ENCODE data around the gene RBM8A.

DNA sequence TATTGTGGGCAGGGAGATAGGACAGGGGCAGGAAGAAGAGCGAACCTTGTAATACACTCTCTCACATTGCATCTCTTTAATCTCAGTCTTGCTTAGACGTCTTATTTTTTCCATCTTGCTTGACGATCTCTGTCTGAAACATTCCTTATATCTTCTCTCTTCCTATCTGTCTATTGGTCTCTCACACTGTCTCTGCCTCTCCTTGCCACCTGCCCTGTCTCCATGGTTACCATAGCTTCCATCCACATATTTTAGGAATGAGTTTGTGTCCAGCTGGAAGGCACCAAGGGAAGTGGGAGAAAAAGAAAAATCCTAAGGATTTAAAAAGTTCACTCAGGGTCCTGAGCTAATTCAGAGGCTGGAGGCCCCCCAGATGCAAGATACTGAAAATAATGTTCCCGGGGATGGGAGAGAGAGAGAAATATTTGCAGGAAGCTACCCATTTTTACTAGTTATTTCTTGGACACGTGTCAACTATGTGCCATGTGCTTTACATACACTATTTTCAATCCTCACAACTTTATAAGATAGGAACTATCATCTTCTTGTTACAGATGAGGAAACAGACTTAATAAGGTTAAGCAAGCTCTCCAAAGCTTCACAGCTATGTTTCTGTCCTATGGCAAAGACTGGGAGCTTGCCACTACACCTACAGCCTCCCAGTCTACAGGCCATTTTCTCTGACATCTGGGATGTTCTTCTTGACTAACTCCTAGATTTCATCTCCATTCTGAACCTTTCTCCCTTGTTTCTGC, 36.2 kb upstream of the RBM8A start:
- no peak for TF ChIP-seq POLR2A (IDR thresholded peaks at IDR 0.05)
- TF ChIP-seq, protein P1, sequence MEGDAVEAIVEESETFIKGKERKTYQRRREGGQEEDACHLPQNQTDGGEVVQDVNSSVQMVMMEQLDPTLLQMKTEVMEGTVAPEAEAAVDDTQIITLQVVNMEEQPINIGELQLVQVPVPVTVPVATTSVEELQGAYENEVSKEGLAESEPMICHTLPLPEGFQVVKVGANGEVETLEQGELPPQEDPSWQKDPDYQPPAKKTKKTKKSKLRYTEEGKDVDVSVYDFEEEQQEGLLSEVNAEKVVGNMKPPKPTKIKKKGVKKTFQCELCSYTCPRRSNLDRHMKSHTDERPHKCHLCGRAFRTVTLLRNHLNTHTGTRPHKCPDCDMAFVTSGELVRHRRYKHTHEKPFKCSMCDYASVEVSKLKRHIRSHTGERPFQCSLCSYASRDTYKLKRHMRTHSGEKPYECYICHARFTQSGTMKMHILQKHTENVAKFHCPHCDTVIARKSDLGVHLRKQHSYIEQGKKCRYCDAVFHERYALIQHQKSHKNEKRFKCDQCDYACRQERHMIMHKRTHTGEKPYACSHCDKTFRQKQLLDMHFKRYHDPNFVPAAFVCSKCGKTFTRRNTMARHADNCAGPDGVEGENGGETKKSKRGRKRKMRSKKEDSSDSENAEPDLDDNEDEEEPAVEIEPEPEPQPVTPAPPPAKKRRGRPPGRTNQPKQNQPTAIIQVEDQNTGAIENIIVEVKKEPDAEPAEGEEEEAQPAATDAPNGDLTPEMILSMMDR (IDR thresholded peaks at IDR 0.05) = no peak

Data from Peyer's patch (tissue), 4 donors.